H1 (cell line): ENCODE results near the gene DPYD. TPM values are rescaled to one million over a fixed set of nuclear protein-coding genes. Genes with fewer than 3 reads are reported as not detected.

Source experiments
- CTCF ChIA-PET: fragments of 300-600 bp; sonication (Branson Sonifier 250); formaldehyde crosslinking; loops from one replicate; lab custom pipeline; 2021; ENCODE audit not compliant: partially characterized antibody; lab: Charles Lee
- POLR2A ChIA-PET: fragments of 300-600 bp; sonication (Branson Sonifier 250); formaldehyde crosslinking; loops from one replicate; lab custom pipeline; 2021; ENCODE audit warnings: inconsistent platforms; ENCODE audit not compliant: partially characterized antibody; lab: Charles Lee
- DNase-seq, 2 experiments: peaks; one replicate each; pipeline versions ENCODE4 v3.0.0 to v3.0.0-alpha.2; 2010 to 2022; ENCODE audit warnings: low spot score in 2 of 2, low read depth in 1 of 2, mixed read lengths in 1 of 2
- FAIRE-seq: peaks from 2 replicates; lab custom pipeline; 2011; peaks lifted over from hg19 to GRCh38; lab: Jason Lieb, UNC
- H2AFZ ChIP-seq: 2 replicates; pipeline ENCODE4 v1.8.1; 2012; ENCODE audit warnings: low read length, inconsistent platforms
- H2AK5ac ChIP-seq: 2 replicates; pipeline ENCODE4 v1.6.1; 2013; ENCODE audit warnings: low read depth, low read length
- H2BK120ac ChIP-seq: replicated peaks from 2 replicates; pipeline ENCODE3; 2013; ENCODE audit warnings: low read depth, low read length, inconsistent platforms
- H2BK12ac ChIP-seq: 2 replicates; pipeline ENCODE4 v1.6.1; 2013; ENCODE audit warnings: low read depth, low read length
- H2BK15ac ChIP-seq: 2 replicates; pipeline ENCODE4 v1.6.1; 2013; ENCODE audit warnings: low read length
- H2BK20ac ChIP-seq: 2 replicates; pipeline ENCODE4 v1.6.1; 2013; ENCODE audit warnings: low read length
- H2BK5ac ChIP-seq: 2 replicates; pipeline ENCODE4 v1.6.1; 2013; ENCODE audit warnings: low read depth, low read length
- H3K14ac ChIP-seq: 2 replicates; pipeline ENCODE4 v1.6.1; 2013; ENCODE audit warnings: inconsistent platforms; ENCODE audit not compliant: insufficient read length
- H3K18ac ChIP-seq: 2 replicates; pipeline ENCODE4 v1.6.1; 2013; ENCODE audit warnings: low read length; ENCODE audit errors: extremely low read depth
- H3K23ac ChIP-seq: 2 replicates; pipeline ENCODE4 v1.6.1; 2013; ENCODE audit warnings: inconsistent platforms; ENCODE audit not compliant: insufficient read length
- H3K23me2 ChIP-seq: 2 replicates; pipeline ENCODE4 v1.6.1; 2013; ENCODE audit warnings: low read depth, low read length
- H3K27ac ChIP-seq: 2 replicates; pipeline ENCODE4 v1.6.1; 2011; ENCODE audit warnings: low read depth, low read length, inconsistent platforms
- H3K27me3 ChIP-seq, 4 experiments: replicated peaks in 1 of 4; 1 replicate in 1 of 4; 2 replicates in 3 of 4; pipeline versions ENCODE4 v1.6.1 to v1.8.1; 2011 to 2013; ENCODE audit warnings: low read length in 3 of 4, mild to moderate bottlenecking in 3 of 4, inconsistent platforms in 2 of 4, mixed read lengths in 2 of 4, moderate library complexity in 1 of 4; ENCODE audit not compliant: control insufficient read depth in 3 of 4, insufficient read depth in 3 of 4; ENCODE audit errors: extremely low read depth in 1 of 4
- H3K36me3 ChIP-seq, 4 experiments: 2 replicates each; pipeline versions ENCODE4 v1.6.1 to v1.8.1; 2011 to 2013; ENCODE audit warnings: mild to moderate bottlenecking in 4 of 4, low read length in 3 of 4, moderate library complexity in 2 of 4, control low read depth in 1 of 4, inconsistent platforms in 1 of 4; ENCODE audit not compliant: insufficient read depth in 4 of 4, control insufficient read depth in 2 of 4
- H3K4ac ChIP-seq: replicated peaks from 2 replicates; pipeline ENCODE3; 2013; ENCODE audit warnings: low read length, low read depth, mixed read lengths, inconsistent platforms; ENCODE audit not compliant: insufficient read length
- H3K4me1 ChIP-seq, 4 experiments: replicated peaks in 1 of 4; 1 replicate in 1 of 4; 2 replicates in 3 of 4; pipeline versions ENCODE4 v1.6.1 to v1.8.1; 2011 to 2013; ENCODE audit warnings: low read length in 3 of 4, inconsistent platforms in 2 of 4, mixed read lengths in 1 of 4; ENCODE audit not compliant: insufficient read depth in 4 of 4, control insufficient read depth in 3 of 4
- H3K4me2 ChIP-seq, 2 experiments: 2 replicates each; pipeline versions ENCODE4 v1.6.1 to v1.8.1; 2011 to 2013; ENCODE audit warnings: low read depth in 2 of 2, low read length in 2 of 2, control low read depth in 1 of 2, inconsistent platforms in 1 of 2, mild to moderate bottlenecking in 1 of 2; ENCODE audit not compliant: insufficient read depth in 1 of 2
- H3K4me3 ChIP-seq, 4 experiments: fragments of 200-600, 300-600 bp in 1 of 4; sonication (generic), shearing (Covaris generic), sonication (Bioruptor Twin) in 1 of 4; 2 replicates each; pipeline versions ENCODE4 v1.5.1 to v1.8.1; 2011 to 2016; ENCODE audit warnings: low read length in 4 of 4, low read depth in 3 of 4, control low read depth in 2 of 4, inconsistent platforms in 2 of 4, mild to moderate bottlenecking in 2 of 4, mixed read lengths in 1 of 4, moderate library complexity in 1 of 4; ENCODE audit not compliant: insufficient read depth in 2 of 4; ENCODE audit errors: extremely low read depth in 1 of 4
- H3K56ac ChIP-seq: replicated peaks from 2 replicates; pipeline ENCODE3; 2013; ENCODE audit warnings: low read depth, mild to moderate bottlenecking, mixed read lengths, low read length, inconsistent platforms; ENCODE audit not compliant: insufficient read length
- H3K79me1 ChIP-seq: 2 replicates; pipeline ENCODE4 v1.6.1; 2013; ENCODE audit warnings: low read depth, low read length, control low read depth
- H3K79me2 ChIP-seq, 2 experiments: 2 replicates each; pipeline versions ENCODE4 v1.6.1 to v1.8.1; 2012 to 2013; ENCODE audit warnings: low read length in 2 of 2, mild to moderate bottlenecking in 2 of 2, inconsistent platforms in 1 of 2; ENCODE audit not compliant: insufficient read depth in 2 of 2, control insufficient read depth in 1 of 2
- H3K9ac ChIP-seq, 4 experiments: replicated peaks in 1 of 4; 1 replicate in 1 of 4; 2 replicates in 3 of 4; pipeline versions ENCODE4 v1.6.1 to v1.8.1; 2011 to 2013; ENCODE audit warnings: low read depth in 3 of 4, low read length in 3 of 4, control low read depth in 2 of 4, mild to moderate bottlenecking in 2 of 4, moderate library complexity in 2 of 4, inconsistent platforms in 1 of 4; ENCODE audit errors: extremely low read depth in 1 of 4
- H3K9me3 ChIP-seq, 2 experiments: 2 replicates each; pipeline versions ENCODE4 v1.6.1 to v1.8.1; 2012 to 2013; ENCODE audit warnings: mild to moderate bottlenecking in 2 of 2, moderate library complexity in 2 of 2, control low read depth in 1 of 2, inconsistent platforms in 1 of 2, low read depth in 1 of 2, low read length in 1 of 2, mixed read lengths in 1 of 2; ENCODE audit not compliant: insufficient read depth in 2 of 2
- H4K20me1 ChIP-seq, 2 experiments: replicated peaks in 1 of 2; 2 replicates each; pipeline versions ENCODE3 to v1.8.1; 2011 to 2013; ENCODE audit warnings: inconsistent platforms in 2 of 2, low read length in 2 of 2, mild to moderate bottlenecking in 1 of 2; ENCODE audit not compliant: insufficient read depth in 2 of 2, control insufficient read depth in 1 of 2
- H4K5ac ChIP-seq: 2 replicates; pipeline ENCODE4 v1.6.1; 2013; ENCODE audit warnings: low read length, low read depth, mixed read lengths, inconsistent platforms; ENCODE audit not compliant: insufficient read length
- H4K8ac ChIP-seq: 2 replicates; pipeline ENCODE4 v1.8.0; 2013; ENCODE audit warnings: mild to moderate bottlenecking, moderate library complexity, low read length, inconsistent platforms; ENCODE audit not compliant: insufficient read depth; ENCODE audit errors: extremely low read depth
- H4K91ac ChIP-seq: replicated peaks from 2 replicates; pipeline ENCODE3; 2013; ENCODE audit warnings: low read length, mixed read lengths, inconsistent platforms; ENCODE audit not compliant: insufficient read length
- NANOG ChIP-seq: IDR thresholded peaks from 2 replicates; pipeline ENCODE4 v1.6.1; 2011; ENCODE audit warnings: low read length, low read depth, mild to moderate bottlenecking, inconsistent platforms; ENCODE audit not compliant: insufficient read depth, poor library complexity, severe bottlenecking
- ZNF274 ChIP-seq: IDR thresholded peaks from 2 replicates; pipeline ENCODE4 v1.7.0; 2012; ENCODE audit warnings: low read length, borderline replicate concordance; ENCODE audit errors: extremely low read depth
- WGBS, 2 experiments: shearing (Covaris generic) in 1 of 2; methylation state at CpG; one replicate each; pipeline versions ENCODE4 v1.1.6 to v1.1.7; 2013 to 2015; ENCODE audit warnings: low lambda C conversion rate in 2 of 2, mixed read lengths in 2 of 2, inconsistent platforms in 1 of 2, low coverage in 1 of 2, missing lambda C conversion rate in 1 of 2; ENCODE audit not compliant: insufficient replicate concordance in 2 of 2, insufficient coverage in 1 of 2, insufficient read length in 1 of 2; ENCODE audit errors: extremely low coverage in 1 of 2, missing lambda C conversion rate in 1 of 2; 5-methylcytosine and 5-hydroxymethylcytosine counted together
- polyA plus RNA-seq, 7 experiments: library from polyadenylated mRNA; depleted of rRNA in 3 of 7; stranded (reverse) in 5 of 7; unstranded in 2 of 7; fragments of >200 nt in 5 of 7; fragments of 200-250 nt in 2 of 7; gene quantifications; 1 replicate in 5 of 7; 2 replicates in 1 of 7; 4 replicates in 1 of 7; pipeline versions ENCODE4 v1.2.1 to v1.2.3, GENCODE V29; 2011 to 2013; ENCODE audit warnings: missing spikeins in 2 of 7, mixed read lengths in 2 of 7
- total RNA-seq: library from RNA; stranded (reverse); fragmentation: NEBNext Ultra II Directional; extraction: Animal tissue kit (Norgen Biotek cat#: 25700); gene quantifications from 2 replicates; pipeline ENCODE4 v1.2.1, GENCODE V29; 2021

DPYD gene
- total and polyA plus RNA-seq, 2 of the 8 experiments (the other 6 are each of a cell fraction or from before 2014, with no cell fraction given): 0.29 to 0.73 TPM

- CTCF ChIA-PET: interaction anchor here (0.9 kb wide), 1 partner anchor 12 kb away, joined by 4 read pairs; no protein-coding TSS in a partner anchor
These were observed 535.1 kb downstream of the DPYD start for GRCh38 chr1:97385536-97386277.

More at GRCh38 chr1:97385536-97386277, 535.1 kb downstream of the DPYD start:
- Histone ChIP-seq H4K20me1 (no peaks in the 10 kb centered on the region), H3K23me2 (no peaks in the 10 kb centered on the region), H2BK20ac (no peak overlapping the region), H3K18ac (no peak overlapping the region), H3K4me2 (no peak overlapping the region), H3K36me3 (no peaks in the 10 kb centered on the region), H4K5ac (no peak overlapping the region), H3K4ac (no peak overlapping the region), H2AK5ac (no peak overlapping the region), H3K27ac (no peak overlapping the region), H4K91ac (no peak overlapping the region), H3K9me3 (no peaks in the 10 kb centered on the region), H2BK12ac (no peak overlapping the region), H3K14ac (no peak overlapping the region), H2BK120ac (no peak overlapping the region), H3K4me1 (0 out of 7 replicates have a peak, but pooled peaks cover 0 to 2% (median under 1%) of the 10 kb centered on the region in 4 experiments), H2BK15ac (no peak overlapping the region), H3K79me2 (no peaks in the 10 kb centered on the region), H3K9ac (no peak overlapping the region), H3K56ac (no peak overlapping the region), H3K4me3 (no peak overlapping the region), H3K23ac (no peak overlapping the region), H4K8ac (no peak overlapping the region), H3K79me1 (no peaks in the 10 kb centered on the region), H2AFZ (no peak overlapping the region), H2BK5ac (no peak overlapping the region), H3K27me3 (no peaks in the 10 kb centered on the region)
- no peak for FAIRE-seq
- TF ChIP-seq ZNF274: no peak
- no peak for TF ChIP-seq NANOG
- DNase-seq: no peak
- POLR2A ChIA-PET: interaction anchor here (0.7 kb wide), 1 partner anchor 85 kb away, joined by 4 read pairs; no protein-coding TSS in a partner anchor
- WGBS, 2 experiments: 97% methylated on average over 2 of the region's 2 CpGs; no CpG with 5 or more reads in 1 of the 2 experiments
